ENCODE measurements around the gene WNT2. TPM values are rescaled to one million over a fixed set of nuclear protein-coding genes. Genes with fewer than 3 reads are reported as not detected.

WNT2 gene
- total and polyA plus RNA-seq, 2 donors (not counting 1 experiment from before 2014, with no cell fraction given), result not detected

- Mint-ChIP-seq H3K9me3 (ENCODE audit: insufficient read depth) (no peaks in the 10 kb centered on the region), H3K27me3 (peaks cover 4% of the 10 kb centered on the region), H3K4me1 (no peaks in the 10 kb centered on the region), H3K4me3 (no peak overlapping the region), H3K27ac (no peak overlapping the region)
- ATAC-seq (ENCODE audit: low read depth) (no peak), DNase-seq (no peak)
- Histone ChIP-seq H3K9me3 (ENCODE audit: control extremely low read depth in 1 of 3, control insufficient read depth in 2 of 3, insufficient read depth in 1 of 3, low read length in 2 of 3) (no peaks in the 10 kb centered on the region), H3K4me1 (ENCODE audit: control insufficient read depth in 2 of 2, insufficient read depth in 2 of 2, low read length in 2 of 2) (no peaks in the 10 kb centered on the region), H3K9ac (ENCODE audit: low read length) (no peak overlapping the region), H3K4me2 (replicated peaks; ENCODE audit: low read depth, low read length, poor library complexity, severe bottlenecking) (no peak overlapping the region), H3K27ac (ENCODE audit: low read length in 2 of 2) (no peak overlapping the region), H4K20me1 (ENCODE audit: control insufficient read depth, insufficient read depth, low read length, poor library complexity, severe bottlenecking) (no peaks in the 10 kb centered on the region), H3K27me3 (replicated peaks in 1 of 4; ENCODE audit: control extremely low read depth in 1 of 4, control insufficient read depth in 3 of 4, insufficient read depth in 4 of 4, low read length in 3 of 4) (no peaks in the 10 kb centered on the region), H3K36me3 (replicated peaks in 1 of 2; ENCODE audit: control extremely low read depth in 1 of 2, control insufficient read depth in 1 of 2, extremely low read depth in 1 of 2, insufficient read depth in 2 of 2, low read length in 1 of 2) (no peaks in the 10 kb centered on the region), H2AFZ (ENCODE audit: insufficient read depth, low read depth, low read length, poor library complexity, severe bottlenecking) (no peak overlapping the region), H3K79me2 (ENCODE audit: control insufficient read depth, insufficient read depth, low read length) (no peaks in the 10 kb centered on the region), H3K4me3 (ENCODE audit: control extremely low read depth in 1 of 5, extremely low read depth in 1 of 5, insufficient read depth in 1 of 5, low read depth in 2 of 5, low read length in 4 of 5) (no peak overlapping the region)
- TF ChIP-seq CTCF (IDR thresholded peaks at IDR 0.05) (no peak), EZH2 (IDR thresholded peaks at IDR 0.05; ENCODE audit: borderline replicate concordance, insufficient read depth, low read depth, low read length, poor library complexity, severe bottlenecking) (no peak)
- no CpG with 5 or more reads among the region's 1 CpG for WGBS (ENCODE audit: insufficient coverage)
- POLR2A ChIA-PET, result no interaction called here
- intact Hi-C loops (cut with micrococcal nuclease), result no loop called here
- CTCF ChIA-PET, result no interaction called here
These were observed 63.2 kb downstream of the WNT2 start for GRCh38 chr7:117259615-117260014.

GRCh38 chr7:117251687-117252086 lies 71.2 kb downstream of the WNT2 start:
- H3K4me1 Mint-ChIP-seq, result no peaks in the 10 kb centered on the region
- no peak overlapping the region for H3K4me3 Mint-ChIP-seq
- POLR2A ChIA-PET, result no interaction called here
- no peak for DNase-seq
- H3K4me3 ChIP-seq (ENCODE audit: control extremely low read depth in 1 of 5, extremely low read depth in 1 of 5, insufficient read depth in 1 of 5, low read depth in 2 of 5, low read length in 4 of 5), result no peak overlapping the region
- no peak overlapping the region for H3K9ac ChIP-seq (ENCODE audit: low read length)
- H3K27ac ChIP-seq (ENCODE audit: low read length in 2 of 2), result no peak overlapping the region
- intact Hi-C loops (cut with micrococcal nuclease), result no loop called here
- H3K9me3 Mint-ChIP-seq (ENCODE audit: insufficient read depth), result no peaks in the 10 kb centered on the region
- no peak for ATAC-seq (ENCODE audit: low read depth)
- peaks cover 6% of the 10 kb centered on the region for H3K27me3 Mint-ChIP-seq
- TF ChIP-seq EZH2 (IDR thresholded peaks at IDR 0.05; ENCODE audit: borderline replicate concordance, insufficient read depth, low read depth, low read length, poor library complexity, severe bottlenecking), result no peak
- TF ChIP-seq CTCF (IDR thresholded peaks at IDR 0.05), result no peak
- no peaks in the 10 kb centered on the region for H4K20me1 ChIP-seq (ENCODE audit: control insufficient read depth, insufficient read depth, low read length, poor library complexity, severe bottlenecking)
- WGBS (ENCODE audit: insufficient coverage), result 85% methylated on average over 4 of the region's 4 CpGs
- H2AFZ ChIP-seq (ENCODE audit: insufficient read depth, low read depth, low read length, poor library complexity, severe bottlenecking), result no peak overlapping the region
- H3K36me3 ChIP-seq (replicated peaks in 1 of 2; ENCODE audit: control extremely low read depth in 1 of 2, control insufficient read depth in 1 of 2, extremely low read depth in 1 of 2, insufficient read depth in 2 of 2, low read length in 1 of 2), result no peaks in the 10 kb centered on the region
- H3K27ac Mint-ChIP-seq, result no peak overlapping the region
- H3K79me2 ChIP-seq (ENCODE audit: control insufficient read depth, insufficient read depth, low read length), result no peaks in the 10 kb centered on the region
- no peak overlapping the region for H3K4me2 ChIP-seq (replicated peaks; ENCODE audit: low read depth, low read length, poor library complexity, severe bottlenecking)
- CTCF ChIA-PET, result no interaction called here
- no peaks in the 10 kb centered on the region for H3K27me3 ChIP-seq (replicated peaks in 1 of 4; ENCODE audit: control extremely low read depth in 1 of 4, control insufficient read depth in 3 of 4, insufficient read depth in 4 of 4, low read length in 3 of 4)
- no peaks in the 10 kb centered on the region for H3K4me1 ChIP-seq (ENCODE audit: control insufficient read depth in 2 of 2, insufficient read depth in 2 of 2, low read length in 2 of 2)
- H3K9me3 ChIP-seq (ENCODE audit: control extremely low read depth in 1 of 3, control insufficient read depth in 2 of 3, insufficient read depth in 1 of 3, low read length in 2 of 3), result peaks cover 0 to 6% (median 0%) of the 10 kb centered on the region in 3 donors
